ENCODE measurements around the gene CABP1. TPM values are rescaled to one million over a fixed set of nuclear protein-coding genes. Genes with fewer than 3 reads are reported as not detected.
A peak's percentile ranks its signal among the peaks of the same experiment; 100 is the strongest.

CABP1 gene
- total RNA-seq, 1 experiment from 2014 or later: 3.0 TPM

GRCh38 chr12:120677765-120678473 lies 37.5 kb downstream of the CABP1 start:
- Histone ChIP-seq H2BK120ac (ENCODE audit: low read depth, low read length, poor library complexity, severe bottlenecking) (no peak overlapping the region), H3K27me3 (ENCODE audit: insufficient read depth, low read length) (no peaks in the 10 kb centered on the region), H3K9ac (ENCODE audit: extremely low read depth, insufficient read length, low read length) (no peak overlapping the region), H3K23ac (ENCODE audit: insufficient read length, low read depth, low read length) (no peak overlapping the region), H2BK5ac (ENCODE audit: insufficient read length, low read length) (no peak overlapping the region), H2BK20ac (ENCODE audit: low read depth, low read length, poor library complexity, severe bottlenecking) (no peak overlapping the region), H3K27ac (ENCODE audit: insufficient read length, low read depth, low read length) (no peak overlapping the region), H3K18ac (ENCODE audit: insufficient read length, low read depth, low read length) (no peak overlapping the region), H2BK15ac (ENCODE audit: low read depth, low read length) (no peak overlapping the region), H3K23me2 (ENCODE audit: insufficient read length, low read depth, low read length, poor library complexity, severe bottlenecking) (no peaks in the 10 kb centered on the region), H2BK12ac (ENCODE audit: insufficient read length, low read depth, low read length) (no peak overlapping the region), H4K91ac (ENCODE audit: insufficient read length, low read depth, low read length) (no peak overlapping the region), H2AK5ac (ENCODE audit: insufficient read length, low read length) (no peak overlapping the region), H3K14ac (ENCODE audit: insufficient read depth, low read length) (no peak overlapping the region), H4K20me1 (ENCODE audit: control insufficient read depth, insufficient read depth, insufficient read length) (no peaks in the 10 kb centered on the region), H3K56ac (ENCODE audit: insufficient read length, low read depth, low read length) (no peak overlapping the region), H3K79me1 (ENCODE audit: insufficient read depth, low read depth, low read length, poor library complexity, severe bottlenecking) (no peaks in the 10 kb centered on the region), H3T11ph (ENCODE audit: low read length) (no peak overlapping the region), H3K9me3 (ENCODE audit: control insufficient read depth, low read depth, low read length) (no peaks in the 10 kb centered on the region), H2AFZ (ENCODE audit: low read length) (no peak overlapping the region), H3K79me2 (ENCODE audit: insufficient read depth, low read length) (no peaks in the 10 kb centered on the region), H4K5ac (ENCODE audit: insufficient read length, low read depth, low read length) (no peak overlapping the region), H3K4me1 (ENCODE audit: insufficient read depth, low read length) (no peaks in the 10 kb centered on the region), H4K8ac (replicated peaks; ENCODE audit: insufficient read length, low read depth, low read length) (no peak overlapping the region), H3K4ac (ENCODE audit: low read depth, low read length) (no peak overlapping the region), H3K4me2 (ENCODE audit: insufficient read depth, insufficient read length, low read length) (no peak overlapping the region)
- Mint-ChIP-seq H3K27ac (peak overlapping the region in 1 of 3 experiments; percentile 57; a peak in 1 of 7 replicates), H3K9me3 (no peaks in the 10 kb centered on the region), H3K36me3 (ENCODE audit: insufficient read depth in 1 of 3, low read depth in 3 of 3) (no peaks in the 10 kb centered on the region; a peak in 1 of 7 replicates), H3K4me3 (no peak overlapping the region), H3K4me1 (peaks cover 3 to 4% of the 10 kb centered on the region in 2 experiments; a peak in 3 of 4 replicates), H3K27me3 (ENCODE audit: low read depth) (no peaks in the 10 kb centered on the region)
- no CpG with 5 or more reads among the region's 7 CpGs for WGBS (ENCODE audit: extremely low coverage, insufficient read length, low lambda C conversion rate)
- TF ChIP-seq CTCF (conservative IDR thresholded peaks at IDR 0.05): no peak
- no peak for DNase-seq
